Natural killer cell (primary cell): ENCODE data around the gene RARB. TPM values are rescaled to one million over a fixed set of nuclear protein-coding genes. Genes with fewer than 3 reads are reported as not detected.

Experiments used
- ATAC-seq, 3 donors: fragments of 150-1000 bp in 2 of 3; fragments of 200-7000 bp in 1 of 3; cut with Tn5 transposase; 1 replicate in 1 of 3; 2 replicates in 2 of 3; pipeline ENCODE4 v1.10.0; 2021; ENCODE audit warnings: mild to moderate bottlenecking in 2 of 3, moderate library complexity in 2 of 3
- DNase-seq, 2 donors: peaks; one replicate each; pipeline versions ENCODE4 v3.0.0 to v3.0.0-alpha.2; 2013 to 2021; ENCODE audit warnings: mixed read lengths in 1 of 2
- H3K27ac ChIP-seq: one replicate; pipeline ENCODE4 v1.5.1; 2013; ENCODE audit warnings: mild to moderate bottlenecking, low read length
- H3K27me3 ChIP-seq: one replicate; pipeline ENCODE4 v1.6.1; 2013; ENCODE audit warnings: low read length; ENCODE audit not compliant: control insufficient read depth, insufficient read depth
- H3K36me3 ChIP-seq: one replicate; pipeline ENCODE4 v1.6.1; 2013; ENCODE audit warnings: low read length; ENCODE audit not compliant: control insufficient read depth, insufficient read depth
- H3K4me1 ChIP-seq: one replicate; pipeline ENCODE4 v1.6.1; 2013; ENCODE audit warnings: low read length; ENCODE audit not compliant: control insufficient read depth, insufficient read depth
- H3K4me3 ChIP-seq: one replicate; pipeline ENCODE4 v1.5.1; 2013; ENCODE audit warnings: low read length
- H3K9me3 ChIP-seq: one replicate; pipeline ENCODE4 v1.6.1; 2013; ENCODE audit warnings: low read length; ENCODE audit not compliant: control insufficient read depth, insufficient read depth
- H3K27ac Mint-ChIP-seq, 2 donors: one replicate each; pipeline ENCODE4 v1.8.0; 2022; ENCODE audit warnings: mild to moderate bottlenecking in 2 of 2, mixed read lengths in 2 of 2, moderate library complexity in 1 of 2
- H3K27me3 Mint-ChIP-seq, 2 donors: one replicate each; pipeline ENCODE4 v1.8.0; 2022; ENCODE audit warnings: low read depth in 2 of 2, mixed read lengths in 2 of 2
- H3K36me3 Mint-ChIP-seq: one replicate; pipeline ENCODE4 v1.8.0; 2022; ENCODE audit warnings: mixed read lengths
- H3K4me1 Mint-ChIP-seq, 2 donors: one replicate each; pipeline ENCODE4 v1.8.0; 2022; ENCODE audit warnings: mixed read lengths in 2 of 2
- H3K4me3 Mint-ChIP-seq: one replicate; pipeline ENCODE4 v1.8.0; 2022; ENCODE audit warnings: mild to moderate bottlenecking, moderate library complexity, mixed read lengths
- H3K9me3 Mint-ChIP-seq, 2 donors: one replicate each; pipeline ENCODE4 v1.8.0; 2022; ENCODE audit warnings: mixed read lengths in 2 of 2
- CTCF ChIP-seq: fragments of 200-600 bp; IDR thresholded peaks from one replicate; pipeline ENCODE4 v1.8.0; 2022; ENCODE audit warnings: antibody characterized with exemption
- WGBS: methylation state at CpG from one replicate; pipeline ENCODE4 v1.1.7; 2013; ENCODE audit warnings: missing lambda C conversion rate; ENCODE audit not compliant: insufficient coverage; 5-methylcytosine and 5-hydroxymethylcytosine counted together
- intact Hi-C: fragments of 100-400 bp; cut with micrococcal nuclease; formaldehyde crosslinking; loops from one replicate; pipeline ENCODE4 v1.14.2; 2022
- total RNA-seq, 4 donors: library from RNA; stranded (reverse); fragments of 120-200 nt in 1 of 4; gene quantifications; one replicate each; pipeline versions ENCODE4 v1.2.3 to v1.2.4, GENCODE V29; 2013 to 2022

Gene RARB
- total RNA-seq, 3 donors from 2014 or later (not counting 1 experiment from before 2014, with no cell fraction given), result not detected

- no peak for DNase-seq
- Histone ChIP-seq H3K36me3 (no peaks in the 10 kb centered on the region), H3K4me3 (no peak overlapping the region), H3K27me3 (no peaks in the 10 kb centered on the region), H3K4me1 (no peaks in the 10 kb centered on the region), H3K27ac (no peak overlapping the region), H3K9me3 (no peaks in the 10 kb centered on the region)
- H3K4me1 Mint-ChIP-seq, result no peaks in the 10 kb centered on the region
- intact Hi-C loops, result no loop called here
- no peak overlapping the region for H3K27ac Mint-ChIP-seq
- H3K36me3 Mint-ChIP-seq, result no peaks in the 10 kb centered on the region
- H3K4me3 Mint-ChIP-seq, result no peak overlapping the region
- H3K9me3 Mint-ChIP-seq, result no peaks in the 10 kb centered on the region
- TF ChIP-seq CTCF, result no peak
- 96% methylated on average over 10 of the region's 10 CpGs for WGBS
- no peaks in the 10 kb centered on the region for H3K27me3 Mint-ChIP-seq
- no peak for ATAC-seq
These were observed 150.0 kb downstream of the RARB start for GRCh38 chr3:25578059-25578458.

- Mint-ChIP-seq H3K27me3 (no peaks in the 10 kb centered on the region), H3K4me1 (no peaks in the 10 kb centered on the region), H3K36me3 (no peaks in the 10 kb centered on the region), H3K27ac (no peak overlapping the region), H3K4me3 (no peak overlapping the region), H3K9me3 (no peaks in the 10 kb centered on the region)
- no peaks in the 10 kb centered on the region for H3K4me1 ChIP-seq
- no peaks in the 10 kb centered on the region for H3K36me3 ChIP-seq
- H3K27me3 ChIP-seq, result no peaks in the 10 kb centered on the region
- no peak overlapping the region for H3K27ac ChIP-seq
- no peak overlapping the region for H3K4me3 ChIP-seq
- no peak for TF ChIP-seq CTCF
- DNase-seq (no peak), ATAC-seq (no peak)
- no peaks in the 10 kb centered on the region for H3K9me3 ChIP-seq
- 85% methylated on average over 8 of the region's 8 CpGs for WGBS
- intact Hi-C loops, result no loop called here
These were observed 152.5 kb downstream of the RARB start for GRCh38 chr3:25580534-25580933.

GRCh38 chr3:25581335-25581734, 153.3 kb downstream of the RARB start:
- Histone ChIP-seq H3K9me3 (no peaks in the 10 kb centered on the region), H3K27ac (no peak overlapping the region), H3K36me3 (no peaks in the 10 kb centered on the region), H3K27me3 (no peaks in the 10 kb centered on the region), H3K4me1 (no peaks in the 10 kb centered on the region), H3K4me3 (no peak overlapping the region)
- Mint-ChIP-seq H3K27me3 (no peaks in the 10 kb centered on the region), H3K9me3 (no peaks in the 10 kb centered on the region), H3K4me3 (no peak overlapping the region), H3K4me1 (no peaks in the 10 kb centered on the region), H3K27ac (no peak overlapping the region), H3K36me3 (no peaks in the 10 kb centered on the region)
- TF ChIP-seq CTCF, result no peak
- intact Hi-C loops, result no loop called here
- DNase-seq (no peak), ATAC-seq (no peak)
- WGBS, result 91% methylated on average over 7 of the region's 7 CpGs

GRCh38 chr3:25581823-25582222, 153.8 kb downstream of the RARB start:
- H3K27me3 ChIP-seq, result no peaks in the 10 kb centered on the region
- no peaks in the 10 kb centered on the region for H3K9me3 Mint-ChIP-seq
- ATAC-seq, result no peak
- no peaks in the 10 kb centered on the region for H3K36me3 Mint-ChIP-seq
- no peak for TF ChIP-seq CTCF
- intact Hi-C loops, result no loop called here
- no peak overlapping the region for H3K4me3 ChIP-seq
- WGBS, result 86% methylated on average over 3 of the region's 3 CpGs
- H3K9me3 ChIP-seq, result no peaks in the 10 kb centered on the region
- H3K4me1 ChIP-seq, result no peaks in the 10 kb centered on the region
- no peaks in the 10 kb centered on the region for H3K27me3 Mint-ChIP-seq
- H3K4me3 Mint-ChIP-seq, result no peak overlapping the region
- no peak for DNase-seq
- H3K27ac Mint-ChIP-seq, result no peak overlapping the region
- H3K4me1 Mint-ChIP-seq, result no peaks in the 10 kb centered on the region
- H3K27ac ChIP-seq, result no peak overlapping the region
- no peaks in the 10 kb centered on the region for H3K36me3 ChIP-seq
